Gastroesophageal sphincter (tissue), 4 donors: ENCODE results near the gene TMEM185A. TPM values are rescaled to one million over a fixed set of nuclear protein-coding genes. Genes with fewer than 3 reads are reported as not detected.

Experiments used
- ATAC-seq: fragments of 150-250 bp; one replicate; pipeline ENCODE4 v1.9.1; 2016; ENCODE audit warnings: mild to moderate bottlenecking, moderate library complexity
- H3K27ac ChIP-seq, 4 donors: fragments of 200-600 bp; sonication (generic) in 3 of 4; 1 replicate in 3 of 4; 2 replicates in 1 of 4; pipeline ENCODE4 v1.5.1; 2016 to 2019
- H3K27me3 ChIP-seq: fragments of 200-600 bp; sonication (generic); one replicate; pipeline ENCODE4 v1.5.1; 2019
- H3K36me3 ChIP-seq, 2 donors: fragments of 200-600 bp; sonication (generic); one replicate each; pipeline ENCODE4 v1.5.1; 2019; ENCODE audit warnings: control low read depth in 1 of 2
- H3K4me1 ChIP-seq, 3 donors: fragments of 200-600 bp; sonication (generic); 1 replicate in 2 of 3; 2 replicates in 1 of 3; pipeline ENCODE4 v1.5.1; 2016 to 2019; ENCODE audit warnings: control low read depth in 2 of 3
- H3K4me3 ChIP-seq, 2 donors: fragments of 200-600 bp; sonication (generic); one replicate each; pipeline ENCODE4 v1.5.1; 2019; ENCODE audit warnings: mild to moderate bottlenecking in 1 of 2, moderate library complexity in 1 of 2
- H3K9me3 ChIP-seq, 3 donors: fragments of 200-600 bp; sonication (generic); one replicate each; pipeline ENCODE4 v1.5.1; 2017 to 2019; ENCODE audit warnings: control low read depth in 2 of 3
- CTCF ChIP-seq, 4 experiments: fragments of 200-600 bp in 2 of 4; fragments of 450-650 bp in 2 of 4; sonication (generic) in 1 of 4; IDR thresholded peaks; one replicate each; pipeline ENCODE4 v1.5.1; 2017 to 2019; ENCODE audit warnings: antibody characterized with exemption in 4 of 4, mild to moderate bottlenecking in 2 of 4, moderate library complexity in 2 of 4
- EP300 ChIP-seq: sonication (generic); formaldehyde crosslinking; IDR thresholded peaks from one replicate; pipeline ENCODE4 v1.6.1; 2017; ENCODE audit warnings: antibody characterized with exemption, mild to moderate bottlenecking
- POLR2A ChIP-seq, 2 donors: fragments of 450-650 bp; IDR thresholded peaks; one replicate each; pipeline ENCODE4 v1.6.1; 2017; ENCODE audit warnings: antibody characterized with exemption in 2 of 2, mild to moderate bottlenecking in 2 of 2, moderate library complexity in 1 of 2
- POLR2AphosphoS5 ChIP-seq: sonication (generic); formaldehyde crosslinking; IDR thresholded peaks from one replicate; pipeline ENCODE4 v1.6.1; 2017; ENCODE audit warnings: antibody characterized with exemption
- WGBS, 2 donors: methylation state at CpG; one replicate each; pipeline ENCODE4 v1.1.5; 2018; ENCODE audit warnings: low coverage in 1 of 2; 5-methylcytosine and 5-hydroxymethylcytosine counted together
- total RNA-seq, 4 donors: library from RNA; depleted of rRNA; stranded (reverse); fragments of >200 nt; gene quantifications; one replicate each; pipeline ENCODE4 v1.1.0, GENCODE V29; 2016

Gene TMEM185A
- total RNA-seq, 4 donors from 2014 or later: 15.9 to 25.2 (median 20.4) TPM

- Histone ChIP-seq H3K4me3 (no peak overlapping the region), H3K4me1 (no peaks in the 10 kb centered on the region), H3K36me3 (no peaks in the 10 kb centered on the region), H3K9me3 (no peaks in the 10 kb centered on the region), H3K27me3 (no peaks in the 10 kb centered on the region), H3K27ac (no peak overlapping the region)
- no peak for TF ChIP-seq EP300
- no peak for ATAC-seq
- 33 to 45% methylated on average over 1 to 2 of the region's 2 CpGs for WGBS, 2 donors
Observed at GRCh38 chrX:149641835-149642234, 10.2 kb upstream of the TMEM185A start.

GRCh38 chrX:149641432-149641831 is 9.8 kb upstream of the TMEM185A start:
- Histone ChIP-seq H3K4me1 (no peaks in the 10 kb centered on the region), H3K36me3 (no peaks in the 10 kb centered on the region), H3K9me3 (no peaks in the 10 kb centered on the region), H3K27me3 (no peaks in the 10 kb centered on the region), H3K27ac (no peak overlapping the region), H3K4me3 (no peak overlapping the region)
- WGBS, 2 donors: 14 to 64% methylated on average over 3 of the region's 3 CpGs
- ATAC-seq: no peak
- TF ChIP-seq POLR2AphosphoS5 (no peak), CTCF (IDR thresholded peaks at IDR 0.05) (no peak)

GRCh38 chrX:149639568-149639967 is 8.0 kb upstream of the TMEM185A start:
- H3K27ac ChIP-seq: no peak overlapping the region
- no peak overlapping the region for H3K4me3 ChIP-seq
- no peak for ATAC-seq
- WGBS, 2 donors: no CpG with 5 or more reads among the region's 3 CpGs
- H3K27me3 ChIP-seq: no peaks in the 10 kb centered on the region
- no peaks in the 10 kb centered on the region for H3K9me3 ChIP-seq
- no peaks in the 10 kb centered on the region for H3K36me3 ChIP-seq
- TF ChIP-seq POLR2AphosphoS5 (no peak), POLR2A (IDR thresholded peaks at IDR 0.05) (no peak), CTCF (IDR thresholded peaks at IDR 0.05) (no peak), EP300 (no peak)
- H3K4me1 ChIP-seq: no peaks in the 10 kb centered on the region

- H3K27me3 ChIP-seq: no peaks in the 10 kb centered on the region
- TF ChIP-seq EP300: no peak
- TF ChIP-seq CTCF (IDR thresholded peaks at IDR 0.05): no peak
- TF ChIP-seq POLR2A (IDR thresholded peaks at IDR 0.05): no peak
- no peak for TF ChIP-seq POLR2AphosphoS5
- H3K4me3 ChIP-seq: no peak overlapping the region
- no peak for ATAC-seq
- H3K9me3 ChIP-seq: no peaks in the 10 kb centered on the region
- no peak overlapping the region for H3K27ac ChIP-seq
- H3K36me3 ChIP-seq: no peaks in the 10 kb centered on the region
- H3K4me1 ChIP-seq: no peaks in the 10 kb centered on the region
Observed at GRCh38 chrX:149638860-149639259, 7.3 kb upstream of the TMEM185A start.

GRCh38 chrX:149633511-149633910 is 1.9 kb upstream of the TMEM185A start:
- peaks cover 0 to 27% (median 0%) of the 10 kb centered on the region in 3 donors for H3K4me1 ChIP-seq
- H3K4me3 ChIP-seq: no peak overlapping the region
- no peak overlapping the region for H3K27ac ChIP-seq
- H3K9me3 ChIP-seq: no peaks in the 10 kb centered on the region
- H3K27me3 ChIP-seq: no peaks in the 10 kb centered on the region
- no peaks in the 10 kb centered on the region for H3K36me3 ChIP-seq
- no peak for TF ChIP-seq POLR2A (IDR thresholded peaks at IDR 0.05)
- TF ChIP-seq CTCF (IDR thresholded peaks at IDR 0.05): no peak
- TF ChIP-seq EP300: no peak
- TF ChIP-seq POLR2AphosphoS5: no peak
- ATAC-seq: no peak
